ENCODE measurements around the gene SLF1.

- no peak for TF ChIP-seq POLR2A (IDR thresholded peaks at IDR 0.05; ENCODE audit: control extremely low read depth in 1 of 2, low read depth in 2 of 2, low read length in 2 of 2)
- no peak for TF ChIP-seq TAF1 (IDR thresholded peaks at IDR 0.05; ENCODE audit: low read depth, low read length)
- TF ChIP-seq CTCF (IDR thresholded peaks at IDR 0.05; ENCODE audit: control extremely low read depth in 1 of 3, insufficient read depth in 1 of 3, low read depth in 1 of 3, low read length in 3 of 3): no peak
Observed at GRCh38 chr5:94649874-94650273, 31.4 kb downstream of the SLF1 start.
